ENCODE results near the gene SYT2. TPM values are rescaled to one million over a fixed set of nuclear protein-coding genes. Genes with fewer than 3 reads are reported as not detected.
A peak's percentile ranks its signal among the peaks of the same experiment; 100 is the strongest.

Gene SYT2
- total and polyA plus RNA-seq, 9 of the 15 experiments (the other 6 are each of a cell fraction or from before 2014, with no cell fraction given): not detected

- TF ChIP-seq HMBOX1 (IDR thresholded peaks at IDR 0.05): peak; percentile 100
- TF ChIP-seq, protein P1, sequence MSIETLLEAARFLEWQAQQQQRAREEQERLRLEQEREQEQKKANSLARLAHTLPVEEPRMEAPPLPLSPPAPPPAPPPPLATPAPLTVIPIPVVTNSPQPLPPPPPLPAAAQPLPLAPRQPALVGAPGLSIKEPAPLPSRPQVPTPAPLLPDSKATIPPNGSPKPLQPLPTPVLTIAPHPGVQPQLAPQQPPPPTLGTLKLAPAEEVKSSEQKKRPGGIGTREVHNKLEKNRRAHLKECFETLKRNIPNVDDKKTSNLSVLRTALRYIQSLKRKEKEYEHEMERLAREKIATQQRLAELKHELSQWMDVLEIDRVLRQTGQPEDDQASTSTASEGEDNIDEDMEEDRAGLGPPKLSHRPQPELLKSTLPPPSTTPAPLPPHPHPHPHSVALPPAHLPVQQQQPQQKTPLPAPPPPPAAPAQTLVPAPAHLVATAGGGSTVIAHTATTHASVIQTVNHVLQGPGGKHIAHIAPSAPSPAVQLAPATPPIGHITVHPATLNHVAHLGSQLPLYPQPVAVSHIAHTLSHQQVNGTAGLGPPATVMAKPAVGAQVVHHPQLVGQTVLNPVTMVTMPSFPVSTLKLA (conservative IDR thresholded peaks at IDR 0.05): peak; percentile 55 to 67; a peak in 3 of 4 replicates
- TF ChIP-seq, protein P2, sequence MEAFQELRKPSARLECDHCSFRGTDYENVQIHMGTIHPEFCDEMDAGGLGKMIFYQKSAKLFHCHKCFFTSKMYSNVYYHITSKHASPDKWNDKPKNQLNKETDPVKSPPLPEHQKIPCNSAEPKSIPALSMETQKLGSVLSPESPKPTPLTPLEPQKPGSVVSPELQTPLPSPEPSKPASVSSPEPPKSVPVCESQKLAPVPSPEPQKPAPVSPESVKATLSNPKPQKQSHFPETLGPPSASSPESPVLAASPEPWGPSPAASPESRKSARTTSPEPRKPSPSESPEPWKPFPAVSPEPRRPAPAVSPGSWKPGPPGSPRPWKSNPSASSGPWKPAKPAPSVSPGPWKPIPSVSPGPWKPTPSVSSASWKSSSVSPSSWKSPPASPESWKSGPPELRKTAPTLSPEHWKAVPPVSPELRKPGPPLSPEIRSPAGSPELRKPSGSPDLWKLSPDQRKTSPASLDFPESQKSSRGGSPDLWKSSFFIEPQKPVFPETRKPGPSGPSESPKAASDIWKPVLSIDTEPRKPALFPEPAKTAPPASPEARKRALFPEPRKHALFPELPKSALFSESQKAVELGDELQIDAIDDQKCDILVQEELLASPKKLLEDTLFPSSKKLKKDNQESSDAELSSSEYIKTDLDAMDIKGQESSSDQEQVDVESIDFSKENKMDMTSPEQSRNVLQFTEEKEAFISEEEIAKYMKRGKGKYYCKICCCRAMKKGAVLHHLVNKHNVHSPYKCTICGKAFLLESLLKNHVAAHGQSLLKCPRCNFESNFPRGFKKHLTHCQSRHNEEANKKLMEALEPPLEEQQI (IDR thresholded peaks at IDR 0.05): peak; percentile 82
- TF ChIP-seq ATF1 (CRISPR knock-in tag; IDR thresholded peaks at IDR 0.05): no peak
- TF ChIP-seq ATF1 (tag; IDR thresholded peaks at IDR 0.05): peak; percentile 92
- TF ChIP-seq BCOR (IDR thresholded peaks at IDR 0.05): peak; percentile 65; the same call in 1 of the 2 replicates
- no peak for TF ChIP-seq ZBTB43 (CRISPR knock-in tag; IDR thresholded peaks at IDR 0.05)
- no peak for TF ChIP-seq PTRF (tag; IDR thresholded peaks at IDR 0.05)
- TF ChIP-seq ZFX (CRISPR knock-in tag; IDR thresholded peaks at IDR 0.05): no peak
- TF ChIP-seq FOXK1 (CRISPR knock-in tag; IDR thresholded peaks at IDR 0.05; ENCODE audit: borderline replicate concordance): no peak
- TF ChIP-seq CUX1 (CRISPR knock-in tag; IDR thresholded peaks at IDR 0.05): no peak
- no peak for TF ChIP-seq TCF15 (CRISPR knock-in tag; IDR thresholded peaks at IDR 0.05)
- TF ChIP-seq ZNF316 (IDR thresholded peaks at IDR 0.05): peak; percentile 98
- TF ChIP-seq LEF1 (IDR thresholded peaks at IDR 0.05): peak; percentile 92
- TF ChIP-seq, protein P3, sequence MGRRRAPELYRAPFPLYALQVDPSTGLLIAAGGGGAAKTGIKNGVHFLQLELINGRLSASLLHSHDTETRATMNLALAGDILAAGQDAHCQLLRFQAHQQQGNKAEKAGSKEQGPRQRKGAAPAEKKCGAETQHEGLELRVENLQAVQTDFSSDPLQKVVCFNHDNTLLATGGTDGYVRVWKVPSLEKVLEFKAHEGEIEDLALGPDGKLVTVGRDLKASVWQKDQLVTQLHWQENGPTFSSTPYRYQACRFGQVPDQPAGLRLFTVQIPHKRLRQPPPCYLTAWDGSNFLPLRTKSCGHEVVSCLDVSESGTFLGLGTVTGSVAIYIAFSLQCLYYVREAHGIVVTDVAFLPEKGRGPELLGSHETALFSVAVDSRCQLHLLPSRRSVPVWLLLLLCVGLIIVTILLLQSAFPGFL (CRISPR knock-in tag; IDR thresholded peaks at IDR 0.05): no peak
- TF ChIP-seq MIER1 (IDR thresholded peaks at IDR 0.05; ENCODE audit: low read depth): no peak
Observed at GRCh38 chr1:202553560-202554038, 156.7 kb downstream of the SYT2 start (continued).
